ENCODE results near the gene PTS.

The PTS gene

DNA sequence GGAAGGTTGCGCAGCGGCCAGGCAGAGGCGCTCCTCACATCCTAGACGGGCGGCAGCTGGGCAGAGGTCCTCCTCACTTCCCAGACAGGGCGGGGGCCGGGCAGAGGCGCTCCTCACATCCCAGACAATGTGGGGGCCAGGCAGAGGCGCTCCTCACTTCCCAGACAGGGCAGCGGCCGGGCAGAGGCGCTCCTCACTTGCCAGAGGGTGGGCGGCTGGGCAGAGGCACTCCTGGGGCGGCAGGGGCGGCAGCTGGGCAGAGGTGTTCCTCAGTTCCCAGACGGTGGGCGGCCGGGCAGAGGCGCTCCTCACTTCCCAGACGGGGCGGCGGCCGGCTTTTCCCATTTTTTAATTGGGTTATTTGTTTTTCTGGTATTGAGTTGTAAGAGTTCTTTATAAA lies 20.2 kb upstream of the PTS start:
- POLR2A ChIA-PET, result no interaction called here
- DNase-seq (ENCODE audit: extremely low spot score), result no peak
- TF ChIP-seq, protein P1, sequence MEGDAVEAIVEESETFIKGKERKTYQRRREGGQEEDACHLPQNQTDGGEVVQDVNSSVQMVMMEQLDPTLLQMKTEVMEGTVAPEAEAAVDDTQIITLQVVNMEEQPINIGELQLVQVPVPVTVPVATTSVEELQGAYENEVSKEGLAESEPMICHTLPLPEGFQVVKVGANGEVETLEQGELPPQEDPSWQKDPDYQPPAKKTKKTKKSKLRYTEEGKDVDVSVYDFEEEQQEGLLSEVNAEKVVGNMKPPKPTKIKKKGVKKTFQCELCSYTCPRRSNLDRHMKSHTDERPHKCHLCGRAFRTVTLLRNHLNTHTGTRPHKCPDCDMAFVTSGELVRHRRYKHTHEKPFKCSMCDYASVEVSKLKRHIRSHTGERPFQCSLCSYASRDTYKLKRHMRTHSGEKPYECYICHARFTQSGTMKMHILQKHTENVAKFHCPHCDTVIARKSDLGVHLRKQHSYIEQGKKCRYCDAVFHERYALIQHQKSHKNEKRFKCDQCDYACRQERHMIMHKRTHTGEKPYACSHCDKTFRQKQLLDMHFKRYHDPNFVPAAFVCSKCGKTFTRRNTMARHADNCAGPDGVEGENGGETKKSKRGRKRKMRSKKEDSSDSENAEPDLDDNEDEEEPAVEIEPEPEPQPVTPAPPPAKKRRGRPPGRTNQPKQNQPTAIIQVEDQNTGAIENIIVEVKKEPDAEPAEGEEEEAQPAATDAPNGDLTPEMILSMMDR (IDR thresholded peaks at IDR 0.05; ENCODE audit: control extremely low read depth, extremely low read depth, low read depth, missing control alignments), result no peak
- CTCF ChIA-PET, result interaction anchor here (1.0 to 1.5 kb wide), 2 partner anchors 74 kb away, joined by 5 to 6 read pairs; no protein-coding TSS in a partner anchor

DNA sequence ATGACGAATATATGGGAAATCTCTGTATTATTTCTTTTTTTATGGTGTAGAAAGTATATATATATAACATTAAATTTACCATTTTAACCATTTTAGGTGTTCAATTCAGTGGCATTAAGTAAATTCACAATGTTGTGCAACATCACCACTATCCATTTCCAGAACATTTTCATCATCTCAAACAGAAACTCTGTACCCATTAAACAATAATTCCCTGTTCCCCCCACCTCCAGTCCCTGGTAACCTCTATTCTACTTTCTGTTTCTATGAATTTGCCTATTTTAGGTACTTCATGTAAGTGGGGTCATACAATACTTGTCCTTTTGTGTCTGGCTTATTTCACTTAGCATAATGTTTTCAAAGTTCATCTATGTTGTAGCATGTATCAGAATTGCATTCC lies 15.3 kb upstream of the PTS start:
- TF ChIP-seq, protein P1 (IDR thresholded peaks at IDR 0.05; ENCODE audit: control extremely low read depth, extremely low read depth, low read depth, missing control alignments), result no peak
- DNase-seq (ENCODE audit: extremely low spot score), result no peak
- CTCF ChIA-PET, result no interaction called here
- POLR2A ChIA-PET, result no interaction called here

DNA sequence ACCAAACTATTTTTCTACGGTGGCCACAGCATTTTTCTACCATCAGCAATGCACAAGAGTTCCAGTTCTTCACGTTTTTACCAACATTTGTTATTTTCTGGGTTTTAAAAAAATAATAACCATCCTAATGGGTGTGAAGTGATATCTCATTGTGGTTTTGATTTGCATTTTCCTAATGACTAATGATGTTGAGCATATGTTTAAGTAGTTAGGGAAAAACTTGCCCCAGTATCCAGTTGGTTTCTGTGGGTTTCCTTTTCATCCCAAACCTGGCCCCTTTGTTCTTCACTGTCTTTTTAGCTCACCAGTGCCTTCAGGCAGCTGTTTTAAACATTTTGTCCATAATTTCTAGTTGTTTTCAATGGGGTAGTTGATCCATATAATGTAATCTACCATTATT lies 14.7 kb upstream of the PTS start:
- DNase-seq (ENCODE audit: extremely low spot score), result no peak
- TF ChIP-seq, protein P1 (IDR thresholded peaks at IDR 0.05; ENCODE audit: control extremely low read depth, extremely low read depth, low read depth, missing control alignments), result no peak
- CTCF ChIA-PET, result interaction anchor here (0.7 to 1.7 kb wide), 4 partner anchors 10 to 71 kb away, joined by 3 to 7 read pairs (median 4); no protein-coding TSS in a partner anchor
- POLR2A ChIA-PET, result no interaction called here

DNA sequence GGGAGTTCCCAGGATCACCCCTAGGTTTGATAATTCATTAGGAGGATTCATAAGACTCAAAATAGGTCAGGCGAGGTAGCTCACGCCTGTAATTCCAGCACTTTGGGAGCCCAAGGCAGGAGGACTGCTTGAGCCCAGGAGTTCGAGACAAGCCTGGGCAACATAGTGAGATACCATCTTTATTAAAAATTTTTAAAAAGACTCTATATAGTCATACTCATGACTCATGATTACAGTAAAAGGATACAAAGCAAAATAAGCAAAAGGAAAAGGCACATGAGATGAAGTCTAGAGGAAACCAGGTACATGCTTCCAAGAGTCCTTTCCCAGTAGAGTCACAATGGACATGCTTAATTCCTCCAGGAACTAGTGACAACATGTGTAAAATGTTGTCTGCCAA lies 13.9 kb upstream of the PTS start:
- POLR2A ChIA-PET, result no interaction called here
- DNase-seq (ENCODE audit: extremely low spot score), result no peak
- CTCF ChIA-PET, result interaction anchor here (1.3 to 1.7 kb wide), 3 partner anchors 67 to 70 kb away, joined by 4 to 7 read pairs (median 4); no protein-coding TSS in a partner anchor
- TF ChIP-seq, protein P1 (IDR thresholded peaks at IDR 0.05; ENCODE audit: control extremely low read depth, extremely low read depth, low read depth, missing control alignments), result no peak

DNA sequence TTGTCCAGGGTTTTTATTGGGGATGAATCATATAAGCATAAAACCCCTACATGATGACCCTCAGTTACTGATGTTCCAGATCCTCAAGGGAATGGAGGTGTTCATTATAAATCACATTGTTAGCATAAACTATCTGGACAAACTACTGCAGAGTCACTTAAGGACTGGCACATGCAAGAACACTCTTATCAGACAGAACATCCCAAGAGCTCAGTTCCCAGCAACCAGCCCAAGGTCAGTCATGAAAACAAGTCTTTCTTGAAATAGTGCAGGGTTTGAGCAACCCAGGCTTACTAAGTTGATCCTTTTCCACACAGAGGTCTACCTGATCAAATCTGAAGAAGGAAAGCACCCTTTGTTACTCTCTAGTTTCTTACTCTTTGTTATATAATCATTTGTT lies 13.5 kb upstream of the PTS start:
- ChIA-PET CTCF (interaction anchor here (1.3 to 1.7 kb wide), 3 partner anchors 66 to 69 kb away, joined by 4 to 7 read pairs (median 4); no protein-coding TSS in a partner anchor), POLR2A (no interaction called here)
- DNase-seq (ENCODE audit: extremely low spot score), result no peak
- TF ChIP-seq, protein P1 (IDR thresholded peaks at IDR 0.05; ENCODE audit: control extremely low read depth, extremely low read depth, low read depth, missing control alignments), result no peak

DNA sequence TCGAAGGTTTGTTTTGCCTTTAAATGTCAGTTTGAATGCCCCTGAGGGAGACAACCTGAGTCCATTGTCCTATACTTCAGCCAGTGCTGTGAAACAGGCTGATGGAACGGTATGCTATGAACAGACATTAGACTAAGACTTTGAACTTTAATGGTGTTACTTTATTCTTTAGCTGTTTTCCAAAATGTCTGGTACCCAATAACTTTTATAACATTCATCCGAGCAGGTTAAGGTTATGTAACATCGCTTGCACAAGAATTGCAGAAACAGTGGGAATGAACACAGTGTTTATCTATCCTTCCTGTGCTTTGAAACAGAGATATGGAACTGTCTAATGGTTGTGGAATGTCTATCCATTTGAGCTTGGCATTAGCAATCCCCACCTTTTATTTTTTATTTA lies 12.5 kb upstream of the PTS start:
- CTCF ChIA-PET, result interaction anchor here (1.5 to 12.0 kb wide), 3 partner anchors 10 to 99 kb away, joined by 3 to 374 read pairs (median 4); no protein-coding TSS in a partner anchor

More for the DNA sequence above, 12.5 kb upstream of the PTS start:
- no peak for DNase-seq (ENCODE audit: extremely low spot score)
- TF ChIP-seq, protein P1 (IDR thresholded peaks at IDR 0.05; ENCODE audit: control extremely low read depth, extremely low read depth, low read depth, missing control alignments), result no peak
- POLR2A ChIA-PET, result no interaction called here
